LHCN-M2 (cell line): ENCODE data around the gene GABRB3. TPM values are rescaled to one million over a fixed set of nuclear protein-coding genes. Genes with fewer than 3 reads are reported as not detected.

Source experiments
- DNase-seq: peaks from one replicate; pipeline ENCODE4 v3.0.0-alpha.2; 2012; ENCODE audit warnings: low read depth
- total RNA-seq: library from RNA; depleted of rRNA; stranded (reverse); fragments of >200 nt; gene quantifications from 2 replicates; pipeline ENCODE4 v1.2.3, GENCODE V29; 2014

Gene GABRB3
- total RNA-seq, 1 experiment from 2014 or later = not detected

- no peak for DNase-seq
These were observed 141.0 kb downstream of the GABRB3 start for GRCh38 chr15:26631894-26632293.

GRCh38 chr15:26630857-26631256, 142.0 kb downstream of the GABRB3 start:
- no peak for DNase-seq

- DNase-seq = no peak
These were observed 143.9 kb downstream of the GABRB3 start for GRCh38 chr15:26628879-26629529.

- no peak for DNase-seq
These were observed 144.8 kb downstream of the GABRB3 start for GRCh38 chr15:26628071-26628470.

- no peak for DNase-seq
These were observed 148.7 kb downstream of the GABRB3 start for GRCh38 chr15:26624128-26624527.

- DNase-seq = no peak
These were observed 149.8 kb downstream of the GABRB3 start for GRCh38 chr15:26623071-26623470.

GRCh38 chr15:26621816-26622215, 151.1 kb downstream of the GABRB3 start:
- no peak for DNase-seq

GRCh38 chr15:26620528-26621458, 152.1 kb downstream of the GABRB3 start:
- no peak for DNase-seq

GRCh38 chr15:26615927-26616302, 157.0 kb downstream of the GABRB3 start:
- no peak for DNase-seq

GRCh38 chr15:26615188-26615926, 157.5 kb downstream of the GABRB3 start:
- DNase-seq = no peak

GRCh38 chr15:26614734-26615133, 158.1 kb downstream of the GABRB3 start:
- DNase-seq = no peak

GRCh38 chr15:26598704-26599103, 174.2 kb downstream of the GABRB3 start:
- no peak for DNase-seq

GRCh38 chr15:26595611-26596010, 177.3 kb downstream of the GABRB3 start:
- DNase-seq = no peak

- no peak for DNase-seq
These were observed 182.2 kb downstream of the GABRB3 start for GRCh38 chr15:26590676-26591075.

- DNase-seq = no peak
These were observed 190.0 kb downstream of the GABRB3 start for GRCh38 chr15:26582840-26583239.

GRCh38 chr15:26580943-26581342, 191.9 kb downstream of the GABRB3 start:
- DNase-seq = no peak

- DNase-seq = no peak
These were observed 200.1 kb downstream of the GABRB3 start for GRCh38 chr15:26572602-26573350.

- DNase-seq = no peak
These were observed 201.5 kb downstream of the GABRB3 start for GRCh38 chr15:26571346-26571745.

GRCh38 chr15:26565542-26565941, 207.3 kb downstream of the GABRB3 start:
- no peak for DNase-seq

GRCh38 chr15:26564361-26564760, 208.5 kb downstream of the GABRB3 start:
- DNase-seq = no peak

- no peak for DNase-seq
These were observed 210.5 kb downstream of the GABRB3 start for GRCh38 chr15:26562336-26562735.
